WTC11 (cell line): ENCODE data around the gene NDUFS6. TPM values are rescaled to one million over a fixed set of nuclear protein-coding genes. Genes with fewer than 3 reads are reported as not detected.

ENCODE experiments used
- ATAC-seq: fragments of 200-7000 bp; cut with Tn5 transposase; 2 replicates; pipeline ENCODE4 v1.10.0; 2021; ENCODE audit warnings: mild to moderate bottlenecking, moderate library complexity
- CTCF ChIA-PET: fragments of 300-600 bp; sonication (Branson Sonifier 250); formaldehyde crosslinking; loops from one replicate; lab custom pipeline; 2021; ENCODE audit warnings: antibody characterized with exemption; lab: Charles Lee
- POLR2A ChIA-PET: fragments of 350-600 bp; sonication (Branson Sonifier 250); formaldehyde crosslinking; loops from one replicate; lab custom pipeline; 2021; ENCODE audit warnings: antibody characterized with exemption; lab: Charles Lee
- DNase-seq: peaks from one replicate; pipeline ENCODE4 v3.0.0; 2021; ENCODE audit warnings: low spot score
- H3K27ac Mint-ChIP-seq: 2 replicates; pipeline ENCODE4 v1.8.0; 2021; ENCODE audit warnings: mixed read lengths
- H3K27me3 Mint-ChIP-seq: 2 replicates; pipeline ENCODE4 v1.8.0; 2021; ENCODE audit warnings: low read depth, mild to moderate bottlenecking, moderate library complexity, mixed read lengths
- H3K36me3 Mint-ChIP-seq: 2 replicates; pipeline ENCODE4 v1.8.0; 2021; ENCODE audit warnings: mixed read lengths
- H3K4me1 Mint-ChIP-seq: 2 replicates; pipeline ENCODE4 v1.8.0; 2022; ENCODE audit warnings: mixed read lengths
- H3K4me3 Mint-ChIP-seq: 2 replicates; pipeline ENCODE4 v1.8.0; 2021; ENCODE audit warnings: mild to moderate bottlenecking, moderate library complexity, mixed read lengths
- H3K9me3 Mint-ChIP-seq: 2 replicates; pipeline ENCODE4 v1.8.0; 2021; ENCODE audit warnings: mixed read lengths
- CREM ChIP-seq: sonication (generic); formaldehyde crosslinking; IDR thresholded peaks from 2 replicates; pipeline ENCODE4 v1.8.1; 2022; ENCODE audit warnings: mild to moderate bottlenecking, missing genetic modification reagents, moderate library complexity
- ELF4 ChIP-seq: sonication (generic); formaldehyde crosslinking; IDR thresholded peaks from 2 replicates; pipeline ENCODE4 v1.8.1; 2022; ENCODE audit warnings: low read depth, mild to moderate bottlenecking, moderate library complexity, missing genetic modification reagents
- ETV6 ChIP-seq: sonication (generic); formaldehyde crosslinking; IDR thresholded peaks from 2 replicates; pipeline ENCODE4 v1.8.1; 2022; ENCODE audit warnings: mild to moderate bottlenecking, missing genetic modification reagents
- FOXK1 ChIP-seq: sonication (generic); formaldehyde crosslinking; IDR thresholded peaks from 2 replicates; pipeline ENCODE4 v1.8.0; 2022; ENCODE audit warnings: mild to moderate bottlenecking, moderate library complexity, missing genetic modification reagents
- GTF2I ChIP-seq: fragments of 250-450 bp; sonication (Bioruptor Pico); conservative IDR thresholded peaks from 2 replicates; pipeline ENCODE4 v1.4.0; 2021; ENCODE audit warnings: mild to moderate bottlenecking
- HMGA2 ChIP-seq: fragments of 250-450 bp; sonication (Bioruptor Pico); IDR thresholded peaks from 2 replicates; pipeline ENCODE4 v1.4.0; 2021; ENCODE audit warnings: mild to moderate bottlenecking, moderate library complexity
- KAT7 ChIP-seq: sonication (generic); formaldehyde crosslinking; IDR thresholded peaks from 2 replicates; pipeline ENCODE4 v1.8.1; 2023; ENCODE audit warnings: missing genetic modification reagents, mild to moderate bottlenecking, borderline replicate concordance
- MYBL2 ChIP-seq: sonication (generic); formaldehyde crosslinking; IDR thresholded peaks from 2 replicates; pipeline ENCODE4 v1.8.1; 2023; ENCODE audit warnings: mild to moderate bottlenecking, moderate library complexity, missing genetic modification reagents
- OVOL2 ChIP-seq: fragments of 250-450 bp; sonication (Bioruptor Pico); IDR thresholded peaks from 2 replicates; pipeline ENCODE4 v1.9.0; 2021; ENCODE audit warnings: mild to moderate bottlenecking, borderline replicate concordance
- SP1 ChIP-seq: sonication (generic); formaldehyde crosslinking; conservative IDR thresholded peaks from 2 replicates; pipeline ENCODE4 v1.8.1; 2022; ENCODE audit warnings: missing genetic modification reagents
- TEAD1 ChIP-seq: sonication (generic); formaldehyde crosslinking; IDR thresholded peaks from 2 replicates; pipeline ENCODE4 v1.8.0; 2022; ENCODE audit warnings: mild to moderate bottlenecking, missing genetic modification reagents
- USF2 ChIP-seq: sonication (generic); formaldehyde crosslinking; IDR thresholded peaks from 2 replicates; pipeline ENCODE4 v1.8.1; 2023; ENCODE audit warnings: mild to moderate bottlenecking, missing genetic modification reagents, moderate library complexity
- ZNF281 ChIP-seq: sonication (generic); formaldehyde crosslinking; IDR thresholded peaks from 2 replicates; pipeline ENCODE4 v1.8.0; 2023; ENCODE audit warnings: mild to moderate bottlenecking, missing genetic modification reagents
- total RNA-seq: library from RNA; stranded (reverse); gene quantifications from 3 replicates; pipeline ENCODE4 v1.2.3, GENCODE V29; 2021
- TF ChIP-seq, protein P1 (sequence below): sonication (generic); formaldehyde crosslinking; IDR thresholded peaks from 2 replicates; pipeline ENCODE4 v1.8.0; 2022; ENCODE audit warnings: missing genetic modification reagents
- TF ChIP-seq, protein P2 (sequence below): sonication (generic); formaldehyde crosslinking; IDR thresholded peaks from 2 replicates; pipeline ENCODE4 v1.8.0; 2022; ENCODE audit warnings: mild to moderate bottlenecking, missing genetic modification reagents
- TF ChIP-seq, protein P3 (sequence below): sonication (generic); formaldehyde crosslinking; IDR thresholded peaks from 2 replicates; pipeline ENCODE4 v1.8.1; 2022; ENCODE audit warnings: mild to moderate bottlenecking, moderate library complexity, missing genetic modification reagents
- TF ChIP-seq, protein P4 (sequence below): sonication (generic); formaldehyde crosslinking; IDR thresholded peaks from 2 replicates; pipeline ENCODE4 v1.8.0; 2023; ENCODE audit warnings: missing genetic modification reagents, mild to moderate bottlenecking, borderline replicate concordance

The NDUFS6 gene
- total RNA-seq, 1 experiment from 2014 or later, result 84.3 TPM

DNA sequence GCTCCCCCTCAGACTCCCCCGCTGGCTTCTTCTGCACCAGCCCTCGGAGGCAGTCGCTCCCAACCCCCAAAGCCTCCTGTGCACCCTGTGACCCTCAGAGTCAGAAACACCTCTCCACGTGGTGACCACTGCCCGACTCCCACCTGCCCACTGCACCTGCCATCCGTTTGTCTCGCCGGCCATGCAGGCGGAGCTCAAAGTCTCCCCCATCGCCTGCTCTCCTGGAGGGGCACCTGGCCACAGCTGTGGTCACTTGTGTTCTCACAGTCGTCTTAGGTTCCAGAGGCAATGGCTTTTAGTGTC, 39.8 kb upstream of the NDUFS6 start:
- Mint-ChIP-seq H3K4me3 (no peak overlapping the region), H3K9me3 (peaks cover 13% of the 10 kb centered on the region), H3K4me1 (peaks cover 19% of the 10 kb centered on the region), H3K36me3 (peaks cover 9% of the 10 kb centered on the region), H3K27me3 (peaks cover 3% of the 10 kb centered on the region; the same call in 1 of the 2 replicates), H3K27ac (no peak overlapping the region)
- ChIA-PET CTCF (no interaction called here), POLR2A (no interaction called here)
- no peak for DNase-seq
- TF ChIP-seq HMGA2 (no peak), USF2 (no peak), SP1 (CRISPR knock-in tag) (no peak), KAT7 (CRISPR knock-in tag) (no peak), MYBL2 (CRISPR knock-in tag) (no peak), CREM (CRISPR knock-in tag) (no peak), FOXK1 (no peak), GTF2I (CRISPR knock-in tag) (no peak), TEAD1 (CRISPR knock-in tag) (no peak), ETV6 (CRISPR knock-in tag) (no peak), ELF4 (CRISPR knock-in tag) (no peak)
- TF ChIP-seq, protein P1, sequence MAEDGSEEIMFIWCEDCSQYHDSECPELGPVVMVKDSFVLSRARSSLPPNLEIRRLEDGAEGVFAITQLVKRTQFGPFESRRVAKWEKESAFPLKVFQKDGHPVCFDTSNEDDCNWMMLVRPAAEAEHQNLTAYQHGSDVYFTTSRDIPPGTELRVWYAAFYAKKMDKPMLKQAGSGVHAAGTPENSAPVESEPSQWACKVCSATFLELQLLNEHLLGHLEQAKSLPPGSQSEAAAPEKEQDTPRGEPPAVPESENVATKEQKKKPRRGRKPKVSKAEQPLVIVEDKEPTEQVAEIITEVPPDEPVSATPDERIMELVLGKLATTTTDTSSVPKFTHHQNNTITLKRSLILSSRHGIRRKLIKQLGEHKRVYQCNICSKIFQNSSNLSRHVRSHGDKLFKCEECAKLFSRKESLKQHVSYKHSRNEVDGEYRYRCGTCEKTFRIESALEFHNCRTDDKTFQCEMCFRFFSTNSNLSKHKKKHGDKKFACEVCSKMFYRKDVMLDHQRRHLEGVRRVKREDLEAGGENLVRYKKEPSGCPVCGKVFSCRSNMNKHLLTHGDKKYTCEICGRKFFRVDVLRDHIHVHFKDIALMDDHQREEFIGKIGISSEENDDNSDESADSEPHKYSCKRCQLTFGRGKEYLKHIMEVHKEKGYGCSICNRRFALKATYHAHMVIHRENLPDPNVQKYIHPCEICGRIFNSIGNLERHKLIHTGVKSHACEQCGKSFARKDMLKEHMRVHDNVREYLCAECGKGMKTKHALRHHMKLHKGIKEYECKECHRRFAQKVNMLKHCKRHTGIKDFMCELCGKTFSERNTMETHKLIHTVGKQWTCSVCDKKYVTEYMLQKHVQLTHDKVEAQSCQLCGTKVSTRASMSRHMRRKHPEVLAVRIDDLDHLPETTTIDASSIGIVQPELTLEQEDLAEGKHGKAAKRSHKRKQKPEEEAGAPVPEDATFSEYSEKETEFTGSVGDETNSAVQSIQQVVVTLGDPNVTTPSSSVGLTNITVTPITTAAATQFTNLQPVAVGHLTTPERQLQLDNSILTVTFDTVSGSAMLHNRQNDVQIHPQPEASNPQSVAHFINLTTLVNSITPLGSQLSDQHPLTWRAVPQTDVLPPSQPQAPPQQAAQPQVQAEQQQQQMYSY, result no peak
- TF ChIP-seq, protein P2, sequence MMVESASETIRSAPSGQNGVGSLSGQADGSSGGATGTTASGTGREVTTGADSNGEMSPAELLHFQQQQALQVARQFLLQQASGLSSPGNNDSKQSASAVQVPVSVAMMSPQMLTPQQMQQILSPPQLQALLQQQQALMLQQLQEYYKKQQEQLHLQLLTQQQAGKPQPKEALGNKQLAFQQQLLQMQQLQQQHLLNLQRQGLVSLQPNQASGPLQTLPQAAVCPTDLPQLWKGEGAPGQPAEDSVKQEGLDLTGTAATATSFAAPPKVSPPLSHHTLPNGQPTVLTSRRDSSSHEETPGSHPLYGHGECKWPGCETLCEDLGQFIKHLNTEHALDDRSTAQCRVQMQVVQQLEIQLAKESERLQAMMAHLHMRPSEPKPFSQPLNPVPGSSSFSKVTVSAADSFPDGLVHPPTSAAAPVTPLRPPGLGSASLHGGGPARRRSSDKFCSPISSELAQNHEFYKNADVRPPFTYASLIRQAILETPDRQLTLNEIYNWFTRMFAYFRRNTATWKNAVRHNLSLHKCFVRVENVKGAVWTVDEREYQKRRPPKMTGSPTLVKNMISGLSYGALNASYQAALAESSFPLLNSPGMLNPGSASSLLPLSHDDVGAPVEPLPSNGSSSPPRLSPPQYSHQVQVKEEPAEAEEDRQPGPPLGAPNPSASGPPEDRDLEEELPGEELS (CRISPR knock-in tag), result no peak
- TF ChIP-seq, protein P3, sequence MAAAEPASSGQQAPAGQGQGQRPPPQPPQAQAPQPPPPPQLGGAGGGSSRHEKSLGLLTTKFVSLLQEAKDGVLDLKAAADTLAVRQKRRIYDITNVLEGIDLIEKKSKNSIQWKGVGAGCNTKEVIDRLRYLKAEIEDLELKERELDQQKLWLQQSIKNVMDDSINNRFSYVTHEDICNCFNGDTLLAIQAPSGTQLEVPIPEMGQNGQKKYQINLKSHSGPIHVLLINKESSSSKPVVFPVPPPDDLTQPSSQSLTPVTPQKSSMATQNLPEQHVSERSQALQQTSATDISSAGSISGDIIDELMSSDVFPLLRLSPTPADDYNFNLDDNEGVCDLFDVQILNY, result no peak
- no peak for ATAC-seq

GRCh38 chr5:1762121-1762882, 38.9 kb upstream of the NDUFS6 start:
- DNase-seq (no peak), ATAC-seq (no peak)
- peaks cover 9% of the 10 kb centered on the region for H3K36me3 Mint-ChIP-seq
- CTCF ChIA-PET, result interaction anchor here (1.5 to 2.6 kb wide), 6 partner anchors 9 to 277 kb away, joined by 4 to 19 read pairs (median 10); no protein-coding TSS in a partner anchor
- peaks cover 13% of the 10 kb centered on the region for H3K4me1 Mint-ChIP-seq
- peaks cover 13% of the 10 kb centered on the region for H3K9me3 Mint-ChIP-seq
- POLR2A ChIA-PET, result no interaction called here
- no peak overlapping the region for H3K27ac Mint-ChIP-seq
- H3K4me3 Mint-ChIP-seq, result no peak overlapping the region
- peaks cover 3% of the 10 kb centered on the region; the same call in 1 of the 2 replicates for H3K27me3 Mint-ChIP-seq
- TF ChIP-seq ZNF281 (no peak), OVOL2 (no peak)
- TF ChIP-seq, protein P4, sequence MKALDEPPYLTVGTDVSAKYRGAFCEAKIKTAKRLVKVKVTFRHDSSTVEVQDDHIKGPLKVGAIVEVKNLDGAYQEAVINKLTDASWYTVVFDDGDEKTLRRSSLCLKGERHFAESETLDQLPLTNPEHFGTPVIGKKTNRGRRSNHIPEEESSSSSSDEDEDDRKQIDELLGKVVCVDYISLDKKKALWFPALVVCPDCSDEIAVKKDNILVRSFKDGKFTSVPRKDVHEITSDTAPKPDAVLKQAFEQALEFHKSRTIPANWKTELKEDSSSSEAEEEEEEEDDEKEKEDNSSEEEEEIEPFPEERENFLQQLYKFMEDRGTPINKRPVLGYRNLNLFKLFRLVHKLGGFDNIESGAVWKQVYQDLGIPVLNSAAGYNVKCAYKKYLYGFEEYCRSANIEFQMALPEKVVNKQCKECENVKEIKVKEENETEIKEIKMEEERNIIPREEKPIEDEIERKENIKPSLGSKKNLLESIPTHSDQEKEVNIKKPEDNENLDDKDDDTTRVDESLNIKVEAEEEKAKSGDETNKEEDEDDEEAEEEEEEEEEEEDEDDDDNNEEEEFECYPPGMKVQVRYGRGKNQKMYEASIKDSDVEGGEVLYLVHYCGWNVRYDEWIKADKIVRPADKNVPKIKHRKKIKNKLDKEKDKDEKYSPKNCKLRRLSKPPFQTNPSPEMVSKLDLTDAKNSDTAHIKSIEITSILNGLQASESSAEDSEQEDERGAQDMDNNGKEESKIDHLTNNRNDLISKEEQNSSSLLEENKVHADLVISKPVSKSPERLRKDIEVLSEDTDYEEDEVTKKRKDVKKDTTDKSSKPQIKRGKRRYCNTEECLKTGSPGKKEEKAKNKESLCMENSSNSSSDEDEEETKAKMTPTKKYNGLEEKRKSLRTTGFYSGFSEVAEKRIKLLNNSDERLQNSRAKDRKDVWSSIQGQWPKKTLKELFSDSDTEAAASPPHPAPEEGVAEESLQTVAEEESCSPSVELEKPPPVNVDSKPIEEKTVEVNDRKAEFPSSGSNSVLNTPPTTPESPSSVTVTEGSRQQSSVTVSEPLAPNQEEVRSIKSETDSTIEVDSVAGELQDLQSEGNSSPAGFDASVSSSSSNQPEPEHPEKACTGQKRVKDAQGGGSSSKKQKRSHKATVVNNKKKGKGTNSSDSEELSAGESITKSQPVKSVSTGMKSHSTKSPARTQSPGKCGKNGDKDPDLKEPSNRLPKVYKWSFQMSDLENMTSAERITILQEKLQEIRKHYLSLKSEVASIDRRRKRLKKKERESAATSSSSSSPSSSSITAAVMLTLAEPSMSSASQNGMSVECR, result no peak
